GM23248 (cell line): Measurements from ENCODE around the gene TH. TPM values are rescaled to one million over a fixed set of nuclear protein-coding genes. Genes with fewer than 3 reads are reported as not detected.
A peak's percentile ranks its signal among the peaks of the same experiment; 100 is the strongest.

Experiments
- DNase-seq: peaks from one replicate; pipeline ENCODE4 v3.0.0-alpha.2; 2015
- H2AFZ ChIP-seq: fragments of 200-600 bp; sonication (generic); 2 replicates; pipeline ENCODE4 v1.6.1; 2016; ENCODE audit warnings: antibody characterized with exemption
- H3F3A ChIP-seq: fragments of 200-600 bp; sonication (generic); 2 replicates; pipeline ENCODE4 v1.6.1; 2016; ENCODE audit warnings: mild to moderate bottlenecking, antibody characterized with exemption, mixed run types; ENCODE audit not compliant: insufficient read depth
- H3K27ac ChIP-seq: fragments of 200-600 bp; sonication (generic); 2 replicates; pipeline ENCODE4 v1.5.1; 2016; ENCODE audit warnings: mild to moderate bottlenecking
- H3K27me3 ChIP-seq: fragments of 200-600 bp; sonication (generic); replicated peaks from 2 replicates; pipeline ENCODE4 v1.6.1; 2016; ENCODE audit warnings: mild to moderate bottlenecking; ENCODE audit not compliant: insufficient read depth
- H3K36me3 ChIP-seq: fragments of 200-600 bp; sonication (generic); 2 replicates; pipeline ENCODE4 v1.6.1; 2016; ENCODE audit warnings: low read depth, mild to moderate bottlenecking
- H3K4me1 ChIP-seq: fragments of 200-600 bp; sonication (generic); 2 replicates; pipeline ENCODE4 v1.6.1; 2016; ENCODE audit warnings: mild to moderate bottlenecking; ENCODE audit not compliant: insufficient read depth
- H3K4me2 ChIP-seq: fragments of 200-600 bp; sonication (generic); one replicate; pipeline ENCODE4 v1.6.1; 2016; ENCODE audit warnings: mild to moderate bottlenecking; ENCODE audit not compliant: unreplicated experiment
- H3K4me3 ChIP-seq: fragments of 200-600 bp; sonication (generic); 2 replicates; pipeline ENCODE4 v1.5.1; 2016; ENCODE audit warnings: mild to moderate bottlenecking
- H3K79me2 ChIP-seq: fragments of 200-600 bp; sonication (generic); 2 replicates; pipeline ENCODE4 v1.6.1; 2016; ENCODE audit warnings: mild to moderate bottlenecking; ENCODE audit not compliant: insufficient read depth
- H3K9ac ChIP-seq: fragments of 200-600 bp; sonication (generic); 2 replicates; pipeline ENCODE4 v1.6.1; 2016; ENCODE audit warnings: mild to moderate bottlenecking
- H3K9me2 ChIP-seq: fragments of 200-600 bp; sonication (generic); 2 replicates; pipeline ENCODE4 v1.6.1; 2016; ENCODE audit warnings: mixed run types, mild to moderate bottlenecking, moderate library complexity; ENCODE audit not compliant: insufficient read depth
- H3K9me3 ChIP-seq: fragments of 200-600 bp; sonication (generic); one replicate; pipeline ENCODE4 v1.6.1; 2017; ENCODE audit warnings: low read depth
- H4K20me1 ChIP-seq: fragments of 200-600 bp; sonication (generic); 2 replicates; pipeline ENCODE4 v1.6.0; 2016; ENCODE audit not compliant: insufficient read depth
- EZH2 ChIP-seq: fragments of 200-600 bp; sonication (generic); IDR thresholded peaks from 2 replicates; pipeline ENCODE4 v1.6.1; 2018; ENCODE audit warnings: antibody characterized with exemption, mild to moderate bottlenecking; ENCODE audit not compliant: insufficient read depth, poor library complexity, severe bottlenecking
- EZH2phosphoT487 ChIP-seq: fragments of 200-600 bp; sonication (generic); IDR thresholded peaks from 2 replicates; pipeline ENCODE4 v1.6.1; 2018; ENCODE audit warnings: antibody characterized with exemption, moderate library complexity, mild to moderate bottlenecking, low read depth; ENCODE audit not compliant: insufficient read depth
- WGBS, 2 experiments: methylation state at CpG; one replicate each; pipeline ENCODE4 v1.1.6; 2015 to 2017; ENCODE audit warnings: low lambda C conversion rate in 2 of 2, low coverage in 1 of 2; ENCODE audit errors: missing lambda C conversion rate in 2 of 2; 5-methylcytosine and 5-hydroxymethylcytosine counted together
- in situ Hi-C: fragments of 300-500 bp; cut with MboI; formaldehyde crosslinking; loops from 2 replicates; pipeline ENCODE4 v1.15.0; 2020
- polyA plus RNA-seq: library from polyadenylated mRNA; unstranded; fragments of >200 nt; fragmentation: Nextera tagmentation; extraction: Ambion mirVana; gene quantifications from 2 replicates; pipeline ENCODE4 v1.2.1, GENCODE V29; 2016
- total RNA-seq: library from RNA; depleted of rRNA; stranded (reverse); fragments of >200 nt; shearing (Covaris generic); gene quantifications from 2 replicates; pipeline ENCODE4 v1.2.3, GENCODE V29; 2014

The TH gene
- total and polyA plus RNA-seq, 2 experiments from 2014 or later = not detected

DNA sequence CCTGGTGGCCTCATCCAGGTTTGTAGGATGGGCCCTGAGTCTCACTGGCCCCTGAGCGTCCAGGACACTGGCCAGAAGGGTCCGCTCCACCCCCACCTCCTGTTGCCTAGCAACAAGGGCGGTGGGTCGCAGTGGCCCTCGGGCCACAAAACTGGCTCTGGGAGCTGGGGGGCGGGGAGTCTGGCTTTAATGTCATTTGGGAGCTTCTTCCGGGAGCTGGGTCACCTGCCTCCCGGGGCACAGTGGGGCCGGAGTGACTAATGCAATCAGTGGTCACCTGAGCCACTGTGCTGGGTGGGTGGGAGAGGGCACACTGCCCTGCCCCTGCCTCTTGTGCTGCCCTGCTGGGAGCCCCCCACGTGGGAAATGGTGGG, 2.6 kb downstream of the TH start:
- no peak overlapping the region for H2AFZ ChIP-seq
- in situ Hi-C loops = loop anchor here (25.0 kb wide), 2 partner anchors 307 to 457 kb away; partner anchors contain the start of gene LSP1
- 10 to 18% methylated on average over 9 to 10 of the region's 10 CpGs for WGBS, 2 experiments
- H3K4me1 ChIP-seq = no peaks in the 10 kb centered on the region
- no peaks in the 10 kb centered on the region for H4K20me1 ChIP-seq
- H3K9me3 ChIP-seq = no peaks in the 10 kb centered on the region
- no peaks in the 10 kb centered on the region for H3K79me2 ChIP-seq
- H3K4me3 ChIP-seq = no peak overlapping the region
- no peak for DNase-seq
- H3F3A ChIP-seq = no peaks in the 10 kb centered on the region
- no peaks in the 10 kb centered on the region for H3K36me3 ChIP-seq
- TF ChIP-seq EZH2 (no peak), EZH2phosphoT487 (no peak)
- H3K27ac ChIP-seq = no peak overlapping the region
- H3K27me3 ChIP-seq = peaks cover 11% of the 10 kb centered on the region
- no peak overlapping the region for H3K9ac ChIP-seq
- no peaks in the 10 kb centered on the region for H3K9me2 ChIP-seq
- no peak overlapping the region for H3K4me2 ChIP-seq

GRCh38 chr11:2168286-2169004, 3.2 kb downstream of the TH start:
- Histone ChIP-seq H3K9ac (no peak overlapping the region), H4K20me1 (no peaks in the 10 kb centered on the region), H3K27ac (no peak overlapping the region), H3K9me3 (no peaks in the 10 kb centered on the region), H2AFZ (no peak overlapping the region), H3K9me2 (no peaks in the 10 kb centered on the region), H3F3A (no peaks in the 10 kb centered on the region), H3K79me2 (no peaks in the 10 kb centered on the region), H3K27me3 (peaks cover 11% of the 10 kb centered on the region), H3K36me3 (no peaks in the 10 kb centered on the region), H3K4me1 (no peaks in the 10 kb centered on the region), H3K4me2 (no peak overlapping the region), H3K4me3 (no peak overlapping the region)
- 67 to 72% methylated on average over 29 to 33 of the region's 33 CpGs for WGBS, 2 experiments
- in situ Hi-C loops = loop anchor here (25.0 kb wide), 2 partner anchors 306 to 456 kb away; partner anchors contain the start of gene LSP1
- TF ChIP-seq EZH2phosphoT487 (no peak), EZH2 (no peak)
- DNase-seq = no peak

GRCh38 chr11:2167141-2168045, 4.2 kb downstream of the TH start:
- 35 to 42% methylated on average over 27 to 31 of the region's 31 CpGs for WGBS, 2 experiments
- no peak for DNase-seq
- TF ChIP-seq EZH2 (no peak), EZH2phosphoT487 (no peak)

GRCh38 chr11:2166091-2166851, 5.3 kb downstream of the TH start:
- in situ Hi-C loops = loop anchor here (25.0 kb wide), 2 partner anchors 304 to 454 kb away; partner anchors contain the start of gene LSP1
- no peak overlapping the region for H3K4me2 ChIP-seq
- H2AFZ ChIP-seq = no peak overlapping the region
- H4K20me1 ChIP-seq = no peaks in the 10 kb centered on the region
- H3K4me1 ChIP-seq = no peaks in the 10 kb centered on the region
- no peaks in the 10 kb centered on the region for H3K79me2 ChIP-seq
- H3K36me3 ChIP-seq = no peaks in the 10 kb centered on the region
- peak; percentile 39 for DNase-seq
- H3F3A ChIP-seq = no peaks in the 10 kb centered on the region
- TF ChIP-seq EZH2 (no peak), EZH2phosphoT487 (no peak)
- H3K9ac ChIP-seq = no peak overlapping the region
- WGBS, 2 experiments = 6 to 7% methylated on average over 29 to 50 of the region's 70 CpGs
- H3K9me3 ChIP-seq = no peaks in the 10 kb centered on the region
- peaks cover 11% of the 10 kb centered on the region for H3K27me3 ChIP-seq
- no peak overlapping the region for H3K27ac ChIP-seq
- no peaks in the 10 kb centered on the region for H3K9me2 ChIP-seq
- H3K4me3 ChIP-seq = no peak overlapping the region

More at GRCh38 chr11:2167141-2168045, 4.2 kb downstream of the TH start:
- no peak overlapping the region for H3K27ac ChIP-seq
- no peak overlapping the region for H3K4me2 ChIP-seq
- no peak overlapping the region for H3K9ac ChIP-seq
- H2AFZ ChIP-seq = no peak overlapping the region
- in situ Hi-C loops = loop anchor here (25.0 kb wide), 2 partner anchors 305 to 455 kb away; partner anchors contain the start of gene LSP1
- H3K4me3 ChIP-seq = no peak overlapping the region
- no peaks in the 10 kb centered on the region for H3F3A ChIP-seq
- no peaks in the 10 kb centered on the region for H3K79me2 ChIP-seq
- no peaks in the 10 kb centered on the region for H3K4me1 ChIP-seq
- H4K20me1 ChIP-seq = no peaks in the 10 kb centered on the region
- peaks cover 11% of the 10 kb centered on the region for H3K27me3 ChIP-seq
- no peaks in the 10 kb centered on the region for H3K9me3 ChIP-seq
- H3K36me3 ChIP-seq = no peaks in the 10 kb centered on the region
- H3K9me2 ChIP-seq = no peaks in the 10 kb centered on the region
